ENCODE data around the gene ASIC4. TPM values are rescaled to one million over a fixed set of nuclear protein-coding genes. Genes with fewer than 3 reads are reported as not detected.
A peak's percentile ranks its signal among the peaks of the same experiment; 100 is the strongest.

ASIC4 gene
- total and polyA plus RNA-seq, 3 experiments from 2014 or later: not detected

GRCh38 chr2:219571311-219572236 is 57.3 kb downstream of the ASIC4 start, which contains the start of gene OBSL1:
Gene OBSL1, minus strand, starts transcription at chr2:219571539. Its CDS starts 307 bp downstream, at chr2:219571232.
- H3K9me3 ChIP-seq (ENCODE audit: low read length): no peaks in the 10 kb centered on the region
- Mint-ChIP-seq H3K9me3 (peaks cover 0 to 2% (median 0%) of the 10 kb centered on the region in 5 donors), H3K27me3 (peaks cover 25 to 70% of the 10 kb centered on the region in 2 donors), H3K36me3 (no peaks in the 10 kb centered on the region), H3K27ac (no peak within 1 kb of the TSS), H3K4me3 (peak within 1 kb of the TSS in 6 of 7 donors; percentile 9 to 81 (median 38)), H3K4me1 (peaks cover 0 to 7% (median 0%) of the 10 kb centered on the region in 3 donors)
- no peaks in the 10 kb centered on the region for H3K36me3 ChIP-seq (ENCODE audit: insufficient read depth, low read length)
- H3K27ac ChIP-seq (ENCODE audit: low read depth, low read length): peak within 1 kb of the TSS; percentile 63
- peaks cover 12% of the 10 kb centered on the region for H3K27me3 ChIP-seq (ENCODE audit: insufficient read depth, low read length, poor library complexity, severe bottlenecking)
- CTCF ChIA-PET: interaction anchor here (0.9 to 1.7 kb wide), 2 partner anchors 10 to 30 kb away, joined by 3 to 12 read pairs; no protein-coding TSS in a partner anchor
- DNase-seq: no peak
- POLR2A ChIA-PET: no interaction called here
- no peak within 1 kb of the TSS for H3K4me3 ChIP-seq (ENCODE audit: low read length)
- no peaks in the 10 kb centered on the region for H3K4me1 ChIP-seq (ENCODE audit: insufficient read depth, low read length)

- POLR2A ChIA-PET: no interaction called here
- Histone ChIP-seq H3K27ac (ENCODE audit: low read depth, low read length) (peak within 1 kb of the TSS; percentile 63), H3K4me3 (ENCODE audit: low read length) (no peak within 1 kb of the TSS), H3K36me3 (ENCODE audit: insufficient read depth, low read length) (no peaks in the 10 kb centered on the region), H3K27me3 (ENCODE audit: insufficient read depth, low read length, poor library complexity, severe bottlenecking) (peaks cover 12% of the 10 kb centered on the region), H3K4me1 (ENCODE audit: insufficient read depth, low read length) (no peaks in the 10 kb centered on the region), H3K9me3 (ENCODE audit: low read length) (no peaks in the 10 kb centered on the region)
- Mint-ChIP-seq H3K9me3 (no peaks in the 10 kb centered on the region), H3K4me1 (peaks cover 0 to 7% (median 0%) of the 10 kb centered on the region in 3 donors), H3K36me3 (no peaks in the 10 kb centered on the region), H3K4me3 (peak within 1 kb of the TSS in 6 of 7 donors; percentile 22 to 81 (median 38)), H3K27ac (no peak within 1 kb of the TSS), H3K27me3 (peaks cover 22 to 71% of the 10 kb centered on the region in 2 donors)
- CTCF ChIA-PET: no interaction called here
- no peak for DNase-seq
These were observed 58.1 kb downstream of the ASIC4 start, which contains the start of gene INHA for GRCh38 chr2:219572237-219573001. Gene INHA, plus strand, starts transcription at chr2:219572310. Its CDS starts 65 bp downstream, at chr2:219572375.

GRCh38 chr2:219573166-219573565 is 58.9 kb downstream of the ASIC4 start:
- no peaks in the 10 kb centered on the region for H3K9me3 ChIP-seq (ENCODE audit: low read length)
- no peak overlapping the region for H3K4me3 ChIP-seq (ENCODE audit: low read length)
- peaks cover 12% of the 10 kb centered on the region for H3K27me3 ChIP-seq (ENCODE audit: insufficient read depth, low read length, poor library complexity, severe bottlenecking)
- no peaks in the 10 kb centered on the region for H3K4me1 ChIP-seq (ENCODE audit: insufficient read depth, low read length)
- no peak overlapping the region for H3K27ac ChIP-seq (ENCODE audit: low read depth, low read length)
- no peaks in the 10 kb centered on the region for H3K36me3 ChIP-seq (ENCODE audit: insufficient read depth, low read length)
- H3K27ac Mint-ChIP-seq: no peak overlapping the region
- peak overlapping the region in 2 of 7 donors; percentile 29 to 56 for H3K4me3 Mint-ChIP-seq
- no peaks in the 10 kb centered on the region for H3K9me3 Mint-ChIP-seq
- H3K36me3 Mint-ChIP-seq: no peaks in the 10 kb centered on the region
- CTCF ChIA-PET: no interaction called here
- H3K27me3 Mint-ChIP-seq: peaks cover 22 to 73% of the 10 kb centered on the region in 2 donors
- POLR2A ChIA-PET: no interaction called here
- H3K4me1 Mint-ChIP-seq: peaks cover 0 to 7% (median 0%) of the 10 kb centered on the region in 3 donors
- no peak for DNase-seq

GRCh38 chr2:219574484-219575311 is 60.4 kb downstream of the ASIC4 start:
- H3K27ac Mint-ChIP-seq: no peak overlapping the region
- Histone ChIP-seq H3K4me1 (ENCODE audit: insufficient read depth, low read length) (no peaks in the 10 kb centered on the region), H3K4me3 (ENCODE audit: low read length) (no peak overlapping the region), H3K36me3 (ENCODE audit: insufficient read depth, low read length) (no peaks in the 10 kb centered on the region), H3K27me3 (ENCODE audit: insufficient read depth, low read length, poor library complexity, severe bottlenecking) (peaks cover 12% of the 10 kb centered on the region), H3K27ac (ENCODE audit: low read depth, low read length) (no peak overlapping the region), H3K9me3 (ENCODE audit: low read length) (no peaks in the 10 kb centered on the region)
- H3K9me3 Mint-ChIP-seq: no peaks in the 10 kb centered on the region
- no peaks in the 10 kb centered on the region for H3K36me3 Mint-ChIP-seq
- DNase-seq: no peak
- H3K4me1 Mint-ChIP-seq: peaks cover 0 to 5% (median 0%) of the 10 kb centered on the region in 3 donors
- ChIA-PET POLR2A (no interaction called here), CTCF (no interaction called here)
- H3K27me3 Mint-ChIP-seq: peaks cover 24 to 68% of the 10 kb centered on the region in 2 donors
- no peak overlapping the region for H3K4me3 Mint-ChIP-seq

- no peaks in the 10 kb centered on the region for H3K9me3 Mint-ChIP-seq
- no peak for DNase-seq
- peaks cover 26 to 68% of the 10 kb centered on the region in 2 donors for H3K27me3 Mint-ChIP-seq
- peaks cover 12% of the 10 kb centered on the region for H3K27me3 ChIP-seq (ENCODE audit: insufficient read depth, low read length, poor library complexity, severe bottlenecking)
- no peaks in the 10 kb centered on the region for H3K36me3 ChIP-seq (ENCODE audit: insufficient read depth, low read length)
- ChIA-PET CTCF (interaction anchor here (1.6 kb wide), 1 partner anchor 66 kb away, joined by 3 read pairs; no protein-coding TSS in a partner anchor), POLR2A (no interaction called here)
- H3K27ac Mint-ChIP-seq: no peak overlapping the region
- H3K4me1 Mint-ChIP-seq: peaks cover 0 to 3% (median 0%) of the 10 kb centered on the region in 3 donors
- no peak overlapping the region for H3K27ac ChIP-seq (ENCODE audit: low read depth, low read length)
- peak overlapping the region in 2 of 7 donors; percentile 54 to 63 for H3K4me3 Mint-ChIP-seq
- H3K4me1 ChIP-seq (ENCODE audit: insufficient read depth, low read length): no peaks in the 10 kb centered on the region
- no peaks in the 10 kb centered on the region for H3K9me3 ChIP-seq (ENCODE audit: low read length)
- H3K36me3 Mint-ChIP-seq: no peaks in the 10 kb centered on the region
- H3K4me3 ChIP-seq (ENCODE audit: low read length): no peak overlapping the region
These were observed 61.6 kb downstream of the ASIC4 start for GRCh38 chr2:219575566-219576504.

- Mint-ChIP-seq H3K4me1 (peaks cover 0 to 2% (median 0%) of the 10 kb centered on the region in 3 donors), H3K9me3 (no peaks in the 10 kb centered on the region), H3K27me3 (peaks cover 26 to 66% of the 10 kb centered on the region in 2 donors), H3K27ac (no peak overlapping the region), H3K4me3 (no peak overlapping the region), H3K36me3 (no peaks in the 10 kb centered on the region)
- peak overlapping the region; percentile 9 for H3K27ac ChIP-seq (ENCODE audit: low read depth, low read length)
- H3K9me3 ChIP-seq (ENCODE audit: low read length): no peaks in the 10 kb centered on the region
- H3K4me3 ChIP-seq (ENCODE audit: low read length): no peak overlapping the region
- H3K36me3 ChIP-seq (ENCODE audit: insufficient read depth, low read length): no peaks in the 10 kb centered on the region
- POLR2A ChIA-PET: no interaction called here
- DNase-seq: no peak
- CTCF ChIA-PET: interaction anchor here (1.6 kb wide), 1 partner anchor 67 kb away, joined by 3 read pairs; no protein-coding TSS in a partner anchor
- peaks cover 8% of the 10 kb centered on the region for H3K27me3 ChIP-seq (ENCODE audit: insufficient read depth, low read length, poor library complexity, severe bottlenecking)
- H3K4me1 ChIP-seq (ENCODE audit: insufficient read depth, low read length): no peaks in the 10 kb centered on the region
These were observed 62.5 kb downstream of the ASIC4 start for GRCh38 chr2:219576505-219577388.
